HPDE6-E6E7 (cell line): ENCODE results near the gene KRT2.

Experiments
- DNase-seq: peaks from one replicate; pipeline ENCODE4 v3.0.0; 2011; ENCODE audit warnings: missing footprints; ENCODE audit errors: extremely low spot score

The KRT2 gene

GRCh38 chr12:52615208-52615868 is 36.7 kb downstream of the KRT2 start:
- no peak for DNase-seq

GRCh38 chr12:52614381-52615207 is 37.4 kb downstream of the KRT2 start:
- DNase-seq, result no peak

GRCh38 chr12:52613384-52614030 is 38.5 kb downstream of the KRT2 start:
- DNase-seq, result no peak

GRCh38 chr12:52612431-52613383 is 39.3 kb downstream of the KRT2 start:
- no peak for DNase-seq

GRCh38 chr12:52611080-52611468 is 40.9 kb downstream of the KRT2 start:
- no peak for DNase-seq

- DNase-seq, result no peak
Measured at GRCh38 chr12:52608826-52609630, 43.0 kb downstream of the KRT2 start.

GRCh38 chr12:52608161-52608560 is 43.9 kb downstream of the KRT2 start:
- no peak for DNase-seq

GRCh38 chr12:52607314-52607713 is 44.7 kb downstream of the KRT2 start:
- DNase-seq, result no peak

- DNase-seq, result no peak
Measured at GRCh38 chr12:52606581-52607218, 45.3 kb downstream of the KRT2 start.

- DNase-seq, result no peak
Measured at GRCh38 chr12:52606096-52606495, 45.9 kb downstream of the KRT2 start.

GRCh38 chr12:52605542-52605941 is 46.5 kb downstream of the KRT2 start:
- no peak for DNase-seq

GRCh38 chr12:52604859-52605258 is 47.2 kb downstream of the KRT2 start:
- no peak for DNase-seq

GRCh38 chr12:52603314-52603713 is 48.7 kb downstream of the KRT2 start:
- no peak for DNase-seq

GRCh38 chr12:52602552-52602951 is 49.5 kb downstream of the KRT2 start:
- DNase-seq, result no peak

GRCh38 chr12:52601671-52602070 is 50.3 kb downstream of the KRT2 start:
- no peak for DNase-seq

GRCh38 chr12:52600941-52601481 is 51.0 kb downstream of the KRT2 start, which contains the start of gene KRT72:
KRT72 (minus strand) TSS chr12:52601463; CDS start chr12:52601452, 11 bp downstream.
- DNase-seq, result no peak

- DNase-seq, result no peak
Measured at GRCh38 chr12:52600475-52600874, 51.5 kb downstream of the KRT2 start.

GRCh38 chr12:52600071-52600470 is 51.9 kb downstream of the KRT2 start:
- DNase-seq, result no peak

GRCh38 chr12:52598966-52599365 is 53.0 kb downstream of the KRT2 start:
- DNase-seq, result no peak
